Activated CD8-positive, alpha-beta memory T cell treated with anti-CD3 and anti-CD28 coated beads, Interleukin-2, amount 50 U/mL, for 4 hours (primary cell): ENCODE data around the gene CUTC.

Experiments used
- DNase-seq: peaks from one replicate; pipeline ENCODE4 v3.0.0-alpha.2; 2020

CUTC gene

DNA sequence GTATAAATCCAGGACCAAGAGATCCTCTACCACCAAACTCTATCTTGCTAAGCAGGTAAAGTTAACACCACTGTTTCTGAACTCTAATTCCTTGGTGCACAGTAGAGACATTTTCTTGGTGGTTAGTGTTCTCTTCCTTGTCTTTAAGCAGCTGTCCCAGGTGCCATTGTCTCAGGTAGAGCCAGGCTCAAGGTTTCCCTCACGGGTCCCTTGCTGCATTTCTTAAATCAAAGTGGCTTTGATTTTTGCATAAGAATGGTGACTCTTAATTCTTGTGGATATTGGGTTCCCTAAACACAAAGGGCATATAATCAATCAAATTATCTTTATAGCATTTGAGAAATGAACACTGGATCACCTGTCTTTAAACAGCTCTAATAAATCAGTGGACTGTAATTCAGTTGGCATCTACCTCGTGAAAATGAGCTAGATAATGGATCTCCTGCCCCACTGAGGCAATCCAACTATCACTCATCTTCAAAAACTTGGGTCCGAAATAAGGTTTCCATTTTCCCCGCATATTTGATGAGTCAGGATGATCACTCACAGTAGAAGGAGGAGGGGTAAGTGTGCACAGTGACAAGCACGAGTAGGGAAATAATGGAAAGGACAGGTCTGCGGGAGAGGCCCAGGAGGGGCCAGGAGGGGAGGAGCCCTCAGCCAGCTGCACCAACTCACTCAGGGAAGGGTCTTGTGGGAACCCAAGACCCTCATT, 52.9 kb downstream of the CUTC start:
- DNase-seq, result no peak

DNA sequence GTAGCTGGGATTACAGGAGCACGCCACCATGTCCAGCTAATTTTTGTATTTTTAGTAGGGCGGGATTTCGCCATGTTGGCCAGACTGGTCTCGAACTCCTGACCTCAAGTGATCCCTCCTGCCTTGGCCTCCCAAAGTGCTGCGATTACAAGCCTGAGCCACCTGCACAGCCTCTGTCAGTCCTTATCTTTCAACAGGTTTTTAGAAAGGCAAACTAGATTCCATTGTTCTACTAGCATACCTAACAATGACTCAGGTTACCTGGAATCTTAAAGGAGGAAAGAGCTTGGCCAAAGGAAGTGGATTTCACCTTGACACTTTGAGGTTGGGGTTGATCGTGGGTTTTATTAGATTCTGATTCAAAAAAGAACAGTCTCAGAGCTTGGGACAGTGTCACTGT, 53.6 kb downstream of the CUTC start:
- DNase-seq, result no peak

DNA sequence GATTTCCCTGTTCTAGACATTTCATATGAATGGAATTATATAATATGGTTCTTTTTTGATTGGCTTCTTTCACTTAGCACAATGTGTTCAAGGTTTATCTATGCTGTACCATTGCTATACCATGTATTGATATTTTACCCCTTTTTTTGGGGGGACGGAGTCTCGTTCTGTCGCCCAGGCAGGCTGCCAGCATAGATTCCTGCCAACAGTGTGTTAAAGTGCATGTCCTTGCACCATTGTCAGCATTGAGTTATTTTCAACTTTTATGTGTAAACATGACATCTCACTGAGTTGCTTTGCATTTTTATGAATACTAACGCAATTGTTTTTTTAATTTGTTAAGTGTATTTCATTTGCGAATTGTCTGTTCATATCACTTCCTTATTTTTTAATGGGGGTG, 55.3 kb downstream of the CUTC start:
- DNase-seq, result no peak

DNA sequence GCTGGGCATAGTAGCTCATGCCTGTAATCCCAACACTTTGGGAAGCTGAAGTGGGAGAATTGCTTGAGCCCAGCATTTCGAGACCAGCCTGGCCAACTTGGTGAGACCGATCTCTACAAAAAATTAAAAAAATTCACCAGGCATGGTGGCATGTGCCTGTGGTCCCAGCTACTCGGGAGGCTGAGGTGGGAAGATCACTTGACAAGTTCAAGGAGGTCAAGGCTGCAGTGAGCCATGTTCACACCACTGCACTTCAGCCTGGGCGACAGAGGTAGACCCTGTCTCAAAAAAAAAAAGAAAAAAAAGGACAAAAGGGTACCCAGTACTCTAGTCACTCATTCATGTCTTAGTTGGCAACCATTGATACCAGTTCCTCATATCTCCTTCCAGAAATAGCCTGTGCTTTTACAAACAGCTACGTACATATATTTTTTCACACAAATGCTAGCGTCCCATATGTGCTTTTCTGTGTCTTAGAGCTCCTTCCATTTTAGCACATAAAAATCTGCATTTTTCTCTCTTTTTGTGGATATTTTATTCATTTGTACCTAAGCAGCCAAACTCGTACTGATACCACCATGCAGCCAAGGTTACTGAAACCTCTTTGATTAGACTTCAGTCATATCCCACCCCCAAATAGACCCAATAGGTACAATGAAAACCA, 55.9 kb downstream of the CUTC start:
- DNase-seq, result no peak

DNA sequence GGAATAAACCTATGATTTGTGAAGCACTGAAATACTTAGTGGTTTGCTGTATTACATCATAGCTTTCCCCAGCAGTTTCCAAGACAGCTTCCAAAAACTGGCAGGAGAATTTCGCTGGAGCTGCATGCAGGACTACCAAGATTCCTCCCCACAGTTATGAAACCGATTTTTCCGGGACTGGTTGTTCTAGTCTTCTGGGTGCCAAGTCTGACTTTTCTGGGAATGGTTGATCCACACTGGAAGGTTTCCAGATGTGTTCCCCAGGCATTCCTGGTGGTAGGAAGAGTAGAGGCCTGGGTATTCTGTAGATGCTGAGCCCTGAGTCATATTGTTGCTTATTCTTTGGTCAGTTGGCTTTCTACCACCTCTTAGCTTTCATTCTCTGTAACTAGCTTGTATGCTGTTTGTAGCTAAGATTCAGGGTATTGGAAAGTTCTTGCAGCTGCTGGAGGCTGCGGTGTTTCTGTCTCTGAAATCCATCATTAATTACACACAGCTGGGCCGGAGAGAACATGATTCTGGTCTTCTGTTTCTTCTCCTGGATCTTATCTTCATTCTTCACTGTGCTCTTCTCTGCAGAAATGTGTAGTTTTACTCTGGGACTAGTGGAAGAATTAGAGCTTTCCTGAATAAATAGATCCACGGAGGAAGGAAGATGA, 56.7 kb downstream of the CUTC start:
- DNase-seq, result no peak

DNA sequence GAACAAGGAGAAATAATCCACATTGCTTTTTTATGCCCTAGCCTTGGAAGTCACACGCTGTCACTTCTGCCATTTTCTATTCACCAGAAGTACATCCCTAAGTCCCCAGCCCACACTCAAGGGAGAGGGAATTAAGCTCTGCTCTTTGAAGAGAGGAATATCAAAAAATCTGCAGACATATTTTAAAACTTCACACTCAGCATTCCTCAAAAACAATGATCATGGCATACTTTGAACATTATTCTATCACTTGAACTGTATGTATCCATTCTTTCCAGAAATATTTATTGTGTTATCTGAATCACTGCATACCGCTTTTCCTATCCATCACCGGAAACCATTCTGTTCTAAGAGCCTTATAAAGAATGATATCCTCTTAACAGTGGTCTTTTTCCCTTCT, 59.8 kb downstream of the CUTC start:
- no peak for DNase-seq

DNA sequence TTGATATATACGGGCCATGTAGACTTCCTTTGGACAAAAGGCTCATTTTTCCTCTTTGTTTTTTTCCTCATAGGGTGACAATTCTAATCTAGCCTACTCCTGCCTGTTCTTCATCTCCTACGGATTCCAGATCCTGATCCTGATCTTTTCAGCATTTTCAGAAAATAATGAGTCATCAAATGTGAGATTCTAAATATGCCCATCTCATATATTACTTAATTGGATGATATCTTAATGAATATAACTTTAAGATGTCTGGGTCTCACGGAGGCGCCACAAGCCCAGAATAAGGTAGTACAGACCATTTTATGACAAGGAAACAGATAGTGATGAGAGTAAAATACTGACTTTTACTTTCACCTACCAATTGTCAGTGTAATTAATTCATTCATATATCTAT, 61.8 kb downstream of the CUTC start:
- DNase-seq, result no peak

DNA sequence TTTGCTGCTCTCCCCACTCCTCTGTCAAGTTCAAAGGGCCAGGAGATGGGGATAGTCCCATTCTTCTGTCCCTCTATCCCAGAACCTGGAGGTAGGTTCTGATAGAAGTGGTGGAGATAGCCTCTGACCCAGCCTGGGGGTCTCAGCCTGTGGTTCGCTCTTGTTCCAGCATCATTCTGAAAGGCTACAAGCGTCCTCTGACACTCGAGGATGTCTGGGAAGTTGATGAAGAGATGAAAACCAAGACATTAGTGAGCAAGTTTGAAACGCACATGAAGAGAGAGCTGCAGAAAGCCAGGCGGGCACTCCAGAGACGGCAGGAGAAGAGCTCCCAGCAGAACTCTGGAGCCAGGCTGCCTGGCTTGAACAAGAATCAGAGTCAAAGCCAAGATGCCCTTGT, 64.9 kb downstream of the CUTC start:
- no peak for DNase-seq

DNA sequence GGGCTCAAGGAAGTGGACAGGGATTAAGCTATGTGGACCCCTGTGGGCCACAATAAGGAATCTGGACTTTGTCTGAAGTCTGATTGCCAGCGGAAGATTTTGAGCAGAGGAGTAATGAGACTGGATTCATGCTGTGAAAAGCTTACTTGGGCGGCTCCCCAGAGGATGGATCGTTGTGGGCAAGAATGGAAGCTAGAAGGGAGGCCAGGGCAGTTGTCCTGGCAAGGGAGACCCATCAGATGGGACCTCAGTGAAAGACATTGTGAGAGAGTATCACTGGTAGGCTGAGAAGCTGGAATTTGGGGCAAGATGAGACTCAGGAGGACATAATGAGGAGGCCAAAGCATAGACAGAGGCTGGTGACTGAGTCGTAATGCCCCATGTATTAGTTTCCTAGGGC, 66.0 kb downstream of the CUTC start:
- DNase-seq, result no peak

DNA sequence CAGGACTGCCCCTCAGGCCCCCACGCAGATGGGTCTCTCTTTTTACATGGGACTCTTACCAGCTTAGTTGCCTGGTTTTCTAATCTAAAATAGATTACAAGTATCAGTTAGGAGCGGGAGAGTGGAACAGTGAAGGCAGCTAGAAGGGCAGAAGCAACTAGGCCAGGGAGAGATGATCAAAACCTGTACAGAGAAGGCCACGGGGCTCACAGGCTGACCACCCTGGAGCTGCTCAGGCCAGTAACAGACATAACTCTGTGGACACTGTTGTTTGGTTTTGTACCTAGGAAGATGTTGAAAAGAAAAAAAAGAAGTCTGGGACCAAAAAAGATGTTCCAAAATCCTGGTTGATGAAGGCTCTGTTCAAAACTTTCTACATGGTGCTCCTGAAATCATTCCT, 66.9 kb downstream of the CUTC start:
- no peak for DNase-seq

DNA sequence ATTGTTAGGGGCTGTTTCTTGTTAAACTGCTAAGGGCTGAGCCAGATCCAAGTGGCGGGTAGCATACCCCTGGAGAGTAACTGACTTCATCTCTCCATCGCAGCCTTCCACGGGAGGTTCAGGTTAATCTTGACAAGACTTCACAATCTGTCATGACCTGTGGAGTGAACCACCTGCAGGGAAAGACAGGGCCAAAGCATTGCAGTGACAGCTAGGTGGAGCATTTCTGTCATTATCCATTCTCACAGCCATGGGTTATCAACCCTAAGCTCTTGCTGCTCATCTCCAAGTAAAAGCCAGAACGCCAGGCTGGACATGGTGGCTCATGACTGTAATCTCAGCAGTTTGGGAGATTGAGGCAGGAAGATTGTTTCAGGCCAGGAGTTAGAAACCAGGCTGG, 67.6 kb downstream of the CUTC start:
- no peak for DNase-seq

DNA sequence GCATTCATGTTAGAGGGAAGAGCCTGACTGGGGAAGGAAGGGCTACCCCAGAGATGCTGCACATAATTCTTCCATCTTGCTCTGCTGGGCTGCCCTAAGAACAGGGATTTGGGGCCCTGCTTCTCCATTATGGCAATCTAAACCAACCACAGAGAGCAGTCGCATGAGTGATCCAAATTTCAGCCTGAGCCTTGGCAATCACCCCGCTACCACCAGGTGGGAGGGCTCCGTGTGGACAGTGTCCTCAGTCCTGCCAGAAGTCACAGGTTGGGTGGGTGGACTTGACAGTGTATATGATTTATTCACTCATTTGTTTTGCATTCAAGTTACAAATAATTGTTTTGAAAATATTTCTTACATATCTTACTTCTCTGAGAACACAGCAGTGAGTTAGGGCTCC, 72.4 kb downstream of the CUTC start:
- no peak for DNase-seq

DNA sequence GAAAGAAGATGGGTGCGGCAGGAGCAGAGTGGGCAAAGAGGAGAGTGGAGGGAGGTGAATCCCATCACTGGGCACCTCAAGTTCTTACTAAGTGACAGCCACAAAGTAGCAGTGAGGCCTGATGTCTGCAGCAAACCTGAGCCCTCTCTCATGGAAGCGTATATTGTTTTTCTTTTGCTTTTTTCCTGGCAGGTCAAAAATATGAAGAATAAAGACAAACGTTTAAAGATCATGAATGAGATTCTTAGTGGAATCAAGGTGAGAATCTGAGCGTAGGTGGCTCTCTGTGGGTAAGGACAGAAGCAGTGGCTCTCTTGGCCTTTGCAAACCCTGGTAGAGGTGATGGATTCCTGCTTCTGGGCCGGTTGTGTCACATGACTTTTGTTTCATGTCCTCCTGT, 73.2 kb downstream of the CUTC start:
- DNase-seq, result no peak
